Endothelial cell (in vitro differentiated cells): ENCODE measurements around the gene PLEKHA7. TPM values are rescaled to one million over a fixed set of nuclear protein-coding genes. Genes with fewer than 3 reads are reported as not detected.

Experiments
- DNase-seq: peaks from one replicate; pipeline ENCODE4 v3.0.0; 2021; ENCODE audit warnings: low spot score
- H3K27ac Mint-ChIP-seq: one replicate; pipeline ENCODE4 v1.8.0; 2021; ENCODE audit warnings: mixed read lengths, inconsistent platforms; ENCODE audit not compliant: unreplicated experiment
- H3K27me3 Mint-ChIP-seq: one replicate; pipeline ENCODE4 v1.8.0; 2021; ENCODE audit warnings: mild to moderate bottlenecking, moderate library complexity, mixed read lengths, inconsistent platforms; ENCODE audit not compliant: unreplicated experiment
- H3K36me3 Mint-ChIP-seq: one replicate; pipeline ENCODE4 v1.8.0; 2021; ENCODE audit warnings: mild to moderate bottlenecking, low read depth, mixed read lengths, inconsistent platforms; ENCODE audit not compliant: unreplicated experiment
- H3K4me1 Mint-ChIP-seq: one replicate; pipeline ENCODE4 v1.8.0; 2021; ENCODE audit warnings: mild to moderate bottlenecking, mixed read lengths, inconsistent platforms; ENCODE audit not compliant: unreplicated experiment
- H3K4me3 Mint-ChIP-seq: one replicate; pipeline ENCODE4 v1.8.0; 2021; ENCODE audit warnings: mild to moderate bottlenecking, mixed read lengths, inconsistent platforms; ENCODE audit not compliant: unreplicated experiment
- H3K9me3 Mint-ChIP-seq: one replicate; pipeline ENCODE4 v1.8.0; 2021; ENCODE audit warnings: mixed read lengths, inconsistent platforms; ENCODE audit not compliant: unreplicated experiment
- total RNA-seq: library from RNA; stranded (reverse); fragmentation: NEBNext Ultra II Directional; extraction: Animal tissue kit (Norgen Biotek cat#: 25700); gene quantifications from one replicate; pipeline ENCODE4 v1.2.1, GENCODE V29; 2021; ENCODE audit not compliant: unreplicated experiment
- TF ChIP-seq, protein P1 (sequence below): fragments of 200-600 bp; sonication (generic); IDR thresholded peaks from one replicate; pipeline ENCODE4 v1.5.0; 2021; ENCODE audit warnings: antibody characterized with exemption; ENCODE audit not compliant: unreplicated experiment

The PLEKHA7 gene
- total RNA-seq, 1 donor from 2014 or later: 8.2 TPM

DNA sequence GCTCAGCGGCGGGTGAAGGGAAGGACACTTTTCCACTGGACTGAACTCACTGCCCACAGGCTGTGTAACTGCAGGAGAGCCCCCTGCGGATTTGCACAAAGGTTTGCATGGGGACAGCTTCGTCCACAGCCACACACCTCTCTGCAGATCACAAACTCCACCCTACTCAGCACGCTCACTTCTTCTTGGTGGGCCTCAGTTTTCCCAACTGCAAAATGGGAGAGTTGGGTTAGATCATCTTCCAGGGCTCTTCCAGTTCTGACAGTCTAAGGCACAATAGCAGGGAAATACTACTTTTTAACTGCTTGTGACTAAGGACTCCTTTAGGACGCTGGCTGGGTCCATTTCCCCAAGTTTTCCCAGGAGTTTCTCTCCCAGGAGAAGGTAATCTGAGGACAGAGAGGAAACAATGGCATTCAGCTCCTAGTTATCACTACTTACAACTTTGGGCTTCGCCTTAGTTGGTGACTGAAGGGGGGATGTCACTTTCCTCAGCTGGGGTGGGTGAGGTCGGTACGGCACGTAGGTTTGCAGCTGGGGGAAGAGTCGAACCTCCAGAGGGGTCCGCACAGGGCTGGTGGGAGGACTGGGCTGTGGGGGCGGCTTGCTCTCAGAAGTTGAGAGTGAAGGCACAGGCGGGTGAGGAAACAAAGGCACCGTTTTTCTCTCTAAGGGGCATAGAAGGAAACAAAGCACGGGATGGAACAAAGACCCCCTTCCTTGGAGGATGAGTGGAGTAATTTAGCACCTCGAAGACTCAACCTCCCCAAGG is 220.0 kb downstream of the PLEKHA7 start:
- peaks cover 7% of the 10 kb centered on the region for H3K36me3 Mint-ChIP-seq
- H3K4me3 Mint-ChIP-seq: no peak overlapping the region
- TF ChIP-seq, protein P1, sequence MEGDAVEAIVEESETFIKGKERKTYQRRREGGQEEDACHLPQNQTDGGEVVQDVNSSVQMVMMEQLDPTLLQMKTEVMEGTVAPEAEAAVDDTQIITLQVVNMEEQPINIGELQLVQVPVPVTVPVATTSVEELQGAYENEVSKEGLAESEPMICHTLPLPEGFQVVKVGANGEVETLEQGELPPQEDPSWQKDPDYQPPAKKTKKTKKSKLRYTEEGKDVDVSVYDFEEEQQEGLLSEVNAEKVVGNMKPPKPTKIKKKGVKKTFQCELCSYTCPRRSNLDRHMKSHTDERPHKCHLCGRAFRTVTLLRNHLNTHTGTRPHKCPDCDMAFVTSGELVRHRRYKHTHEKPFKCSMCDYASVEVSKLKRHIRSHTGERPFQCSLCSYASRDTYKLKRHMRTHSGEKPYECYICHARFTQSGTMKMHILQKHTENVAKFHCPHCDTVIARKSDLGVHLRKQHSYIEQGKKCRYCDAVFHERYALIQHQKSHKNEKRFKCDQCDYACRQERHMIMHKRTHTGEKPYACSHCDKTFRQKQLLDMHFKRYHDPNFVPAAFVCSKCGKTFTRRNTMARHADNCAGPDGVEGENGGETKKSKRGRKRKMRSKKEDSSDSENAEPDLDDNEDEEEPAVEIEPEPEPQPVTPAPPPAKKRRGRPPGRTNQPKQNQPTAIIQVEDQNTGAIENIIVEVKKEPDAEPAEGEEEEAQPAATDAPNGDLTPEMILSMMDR: no peak
- no peak overlapping the region for H3K27ac Mint-ChIP-seq
- peaks cover 28% of the 10 kb centered on the region for H3K4me1 Mint-ChIP-seq
- peaks cover 5% of the 10 kb centered on the region for H3K27me3 Mint-ChIP-seq
- DNase-seq: no peak
- no peaks in the 10 kb centered on the region for H3K9me3 Mint-ChIP-seq

DNA sequence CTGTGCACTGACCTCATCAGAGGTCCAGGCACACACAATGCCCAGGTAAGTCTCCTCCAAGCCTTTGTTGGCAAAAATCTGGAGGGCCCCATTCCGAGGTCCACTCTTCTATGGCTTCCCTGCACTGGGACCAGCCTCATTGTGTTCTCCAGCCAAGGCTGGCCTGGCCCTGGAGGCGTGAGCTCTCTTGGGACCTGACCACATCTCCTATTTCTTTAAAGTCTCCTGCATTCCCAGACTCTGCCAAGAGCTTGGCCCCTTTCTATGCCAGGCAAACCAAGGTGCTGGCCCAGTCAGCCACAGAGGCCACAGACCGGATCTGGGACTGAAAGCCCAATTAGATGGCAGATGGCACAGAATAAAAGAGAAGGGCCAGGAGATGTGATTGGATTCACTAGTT is 220.7 kb downstream of the PLEKHA7 start:
- TF ChIP-seq, protein P1: no peak
- H3K36me3 Mint-ChIP-seq: peaks cover 7% of the 10 kb centered on the region
- no peaks in the 10 kb centered on the region for H3K9me3 Mint-ChIP-seq
- no peak overlapping the region for H3K4me3 Mint-ChIP-seq
- no peak overlapping the region for H3K27ac Mint-ChIP-seq
- H3K4me1 Mint-ChIP-seq: peaks cover 28% of the 10 kb centered on the region
- H3K27me3 Mint-ChIP-seq: peaks cover 7% of the 10 kb centered on the region
- DNase-seq: no peak

DNA sequence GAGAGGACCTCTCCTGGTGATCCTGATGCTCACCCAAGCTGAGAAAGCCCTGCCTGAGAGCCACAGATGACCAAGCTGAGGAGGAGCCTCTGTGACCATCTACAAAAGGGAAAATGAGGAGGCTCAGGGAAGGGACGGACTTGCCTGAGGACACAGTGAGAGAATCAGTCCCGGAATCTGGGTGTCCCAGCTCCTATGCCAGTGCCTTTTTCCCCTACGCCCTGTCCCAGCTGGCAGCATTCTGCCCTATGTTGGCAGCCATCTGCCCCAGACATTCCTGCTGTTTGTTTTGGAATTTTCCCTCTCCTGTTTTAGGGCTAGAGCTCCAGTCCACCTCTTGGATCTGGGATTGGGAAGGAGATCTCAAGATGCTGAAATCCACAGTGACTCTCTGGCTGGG is 221.2 kb downstream of the PLEKHA7 start:
- Mint-ChIP-seq H3K27ac (no peak overlapping the region), H3K36me3 (peaks cover 7% of the 10 kb centered on the region), H3K27me3 (peaks cover 7% of the 10 kb centered on the region), H3K4me1 (peaks cover 31% of the 10 kb centered on the region), H3K4me3 (no peak overlapping the region), H3K9me3 (no peaks in the 10 kb centered on the region)
- no peak for DNase-seq
- TF ChIP-seq, protein P1: no peak

DNA sequence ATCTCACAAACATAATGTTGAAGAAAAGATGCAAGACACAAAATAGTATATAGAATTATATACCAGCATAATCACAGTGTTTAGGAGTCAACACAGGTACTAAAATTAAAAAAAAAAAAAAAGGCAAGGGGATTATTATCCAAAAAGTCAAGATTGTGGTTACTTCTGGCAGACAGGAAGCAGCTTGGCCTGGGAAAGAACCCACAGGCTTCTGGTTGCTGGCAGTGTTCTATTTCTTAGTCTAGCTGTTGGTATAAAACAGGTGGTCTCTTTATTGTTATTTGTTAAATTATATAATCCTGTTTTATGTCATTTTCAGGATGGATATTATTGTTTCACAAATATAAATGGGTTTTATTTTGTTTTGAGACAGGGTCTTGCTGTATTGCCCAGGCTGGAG is 221.8 kb downstream of the PLEKHA7 start:
- Mint-ChIP-seq H3K27ac (no peak overlapping the region), H3K9me3 (no peaks in the 10 kb centered on the region), H3K36me3 (peaks cover 7% of the 10 kb centered on the region), H3K4me1 (peaks cover 31% of the 10 kb centered on the region), H3K4me3 (no peak overlapping the region), H3K27me3 (peaks cover 7% of the 10 kb centered on the region)
- TF ChIP-seq, protein P1: no peak
- no peak for DNase-seq

DNA sequence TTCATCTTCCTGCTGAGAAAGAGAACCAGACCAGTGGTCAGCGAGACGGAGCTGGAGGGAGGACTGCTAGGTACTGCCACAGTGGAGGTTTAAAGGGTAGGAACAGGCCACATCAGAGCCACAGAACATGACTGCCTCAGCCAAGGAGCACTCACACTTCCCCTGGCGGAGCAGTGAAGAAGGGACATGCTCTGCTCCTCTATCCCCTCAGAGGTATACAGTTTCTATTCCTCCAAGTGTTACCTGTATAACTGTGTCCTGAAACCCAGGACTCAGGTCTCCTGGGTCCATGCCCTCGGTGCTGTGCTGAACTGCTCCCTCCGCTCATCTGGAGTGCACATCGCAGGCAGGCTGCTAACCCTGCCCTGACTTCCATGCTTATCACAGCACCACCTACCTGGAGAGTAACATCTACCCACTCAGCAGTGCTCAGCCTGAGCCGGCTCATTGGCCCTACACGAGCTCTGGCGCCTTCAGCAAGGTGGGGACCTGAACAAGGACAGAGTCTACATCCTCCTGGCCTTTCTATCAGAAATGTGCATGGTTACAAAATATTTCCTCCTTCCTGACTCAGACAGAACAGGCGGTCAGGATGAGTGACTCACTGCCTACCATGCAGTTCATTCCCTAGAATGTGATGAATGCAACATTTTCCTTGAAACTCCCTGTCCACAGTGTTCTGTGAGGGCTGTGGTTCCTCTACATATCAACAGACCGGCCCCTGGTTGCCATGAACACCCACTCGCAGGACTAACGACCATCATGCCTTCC is 222.8 kb downstream of the PLEKHA7 start:
- Mint-ChIP-seq H3K27me3 (peaks cover 10% of the 10 kb centered on the region), H3K4me3 (no peak overlapping the region), H3K36me3 (peaks cover 7% of the 10 kb centered on the region), H3K27ac (peak overlapping the region; percentile 81), H3K9me3 (no peaks in the 10 kb centered on the region), H3K4me1 (peaks cover 40% of the 10 kb centered on the region)
- TF ChIP-seq, protein P1: no peak
- DNase-seq: no peak
